ENCODE measurements around the gene SRD5A2.
"Not testable (repeated sequence)": the region's sequence is repeated elsewhere in the genome, so short reads cannot be mapped to it uniquely, and the experiment has no call there.

SRD5A2 gene

GRCh38 chr2:31534636-31535035 lies 46.1 kb downstream of the SRD5A2 start:
- no peak for DNase-seq

- DNase-seq = no peak
These were observed 47.7 kb downstream of the SRD5A2 start for GRCh38 chr2:31533036-31533435.

- no peak for DNase-seq
These were observed 49.6 kb downstream of the SRD5A2 start for GRCh38 chr2:31531101-31531500.

GRCh38 chr2:31529256-31529655 lies 51.5 kb downstream of the SRD5A2 start:
- no peak for DNase-seq

GRCh38 chr2:31528823-31529222 lies 51.9 kb downstream of the SRD5A2 start:
- no peak for DNase-seq

- DNase-seq = no peak
These were observed 53.6 kb downstream of the SRD5A2 start for GRCh38 chr2:31526946-31527732.

GRCh38 chr2:31525876-31526275 lies 54.9 kb downstream of the SRD5A2 start:
- no peak for DNase-seq

GRCh38 chr2:31524592-31524991 lies 56.1 kb downstream of the SRD5A2 start:
- DNase-seq = no peak

- peak in 3 of 58 donors; percentile 1 to 7 (median 4) for DNase-seq
These were observed 56.8 kb downstream of the SRD5A2 start for GRCh38 chr2:31523871-31524492.

- DNase-seq = no peak
These were observed 58.0 kb downstream of the SRD5A2 start for GRCh38 chr2:31522786-31523185.

GRCh38 chr2:31517442-31518203 lies 63.1 kb downstream of the SRD5A2 start:
- DNase-seq = no peak

- no peak for DNase-seq
These were observed 65.2 kb downstream of the SRD5A2 start for GRCh38 chr2:31515586-31515985.

- DNase-seq = no peak
These were observed 67.2 kb downstream of the SRD5A2 start for GRCh38 chr2:31513553-31513952.

- no peak for DNase-seq
These were observed 69.4 kb downstream of the SRD5A2 start for GRCh38 chr2:31511376-31511775.

GRCh38 chr2:31505111-31505510 lies 75.6 kb downstream of the SRD5A2 start:
- no peak for DNase-seq

GRCh38 chr2:31504311-31504710 lies 76.4 kb downstream of the SRD5A2 start:
- no peak for DNase-seq

- DNase-seq = not testable (repeated sequence)
These were observed 84.3 kb downstream of the SRD5A2 start for GRCh38 chr2:31496451-31496874.

GRCh38 chr2:31489339-31489738 lies 91.4 kb downstream of the SRD5A2 start:
- not testable (repeated sequence) for DNase-seq

- no peak for DNase-seq
These were observed 97.5 kb downstream of the SRD5A2 start for GRCh38 chr2:31483246-31483645.

GRCh38 chr2:31476511-31477180 lies 104.1 kb downstream of the SRD5A2 start:
- no peak for DNase-seq

GRCh38 chr2:31475692-31476091 lies 105.0 kb downstream of the SRD5A2 start:
- DNase-seq = no peak

- no peak for DNase-seq
These were observed 106.4 kb downstream of the SRD5A2 start for GRCh38 chr2:31474296-31474695.

Measured in anterior cingulate cortex (tissue), 58 donors.